DOHH2 (cell line): ENCODE results near the gene PPP4R4.

ENCODE experiments used
- H3F3A ChIP-seq: fragments of 200-600 bp; sonication (generic), shearing (Covaris generic); 2 replicates; pipeline ENCODE4 v1.6.0; 2016; ENCODE audit warnings: antibody characterized with exemption, mild to moderate bottlenecking; ENCODE audit not compliant: control insufficient read depth, insufficient read depth
- H3K27ac ChIP-seq: fragments of 200-600 bp; sonication (generic); 2 replicates; pipeline ENCODE4 v1.5.1; 2014; ENCODE audit warnings: low read depth, mild to moderate bottlenecking, low read length, moderate library complexity
- H3K27me3 ChIP-seq: fragments of 200-600 bp; sonication (generic); 2 replicates; pipeline ENCODE4 v1.6.1; 2014; ENCODE audit warnings: mild to moderate bottlenecking, low read length, mixed read lengths; ENCODE audit not compliant: control insufficient read depth
- H3K36me3 ChIP-seq: fragments of 200-600 bp; sonication (generic); 2 replicates; pipeline ENCODE4 v1.6.1; 2014; ENCODE audit warnings: mild to moderate bottlenecking, low read length, moderate library complexity, mixed read lengths; ENCODE audit not compliant: control insufficient read depth
- H3K4me1 ChIP-seq: fragments of 200-600 bp; sonication (generic); 2 replicates; pipeline ENCODE4 v1.6.1; 2014; ENCODE audit warnings: mild to moderate bottlenecking, low read length, mixed read lengths; ENCODE audit not compliant: control insufficient read depth
- H3K4me2 ChIP-seq: fragments of 200-600 bp; sonication (generic); 2 replicates; pipeline ENCODE4 v1.6.0; 2014; ENCODE audit warnings: mild to moderate bottlenecking, low read length, moderate library complexity
- H3K4me3 ChIP-seq: fragments of 200-600 bp; sonication (generic); 2 replicates; pipeline ENCODE4 v1.5.1; 2014; ENCODE audit warnings: mild to moderate bottlenecking, low read length, mixed read lengths
- H3K79me2 ChIP-seq: fragments of 200-600 bp; sonication (generic); 2 replicates; pipeline ENCODE4 v1.6.1; 2014; ENCODE audit warnings: mild to moderate bottlenecking, low read length, mixed read lengths; ENCODE audit not compliant: control insufficient read depth
- H3K9me2 ChIP-seq: fragments of 200-600 bp; sonication (generic); replicated peaks from 2 replicates; pipeline ENCODE4 v1.6.1; 2014; ENCODE audit warnings: mild to moderate bottlenecking, low read length, mixed read lengths; ENCODE audit not compliant: control insufficient read depth
- H3K9me3 ChIP-seq: fragments of 200-600 bp; sonication (generic); 2 replicates; pipeline ENCODE4 v1.6.1; 2014; ENCODE audit warnings: antibody characterized with exemption, low read length, mixed read lengths; ENCODE audit not compliant: control insufficient read depth, insufficient read depth
- H4K20me1 ChIP-seq: fragments of 200-600 bp; sonication (generic); 2 replicates; pipeline ENCODE4 v1.6.0; 2014; ENCODE audit warnings: low read depth, mild to moderate bottlenecking, antibody characterized with exemption, low read length, moderate library complexity; ENCODE audit not compliant: control insufficient read depth, insufficient read depth
- CTCF ChIP-seq: fragments of 200-600 bp; sonication (generic); IDR thresholded peaks from one replicate; pipeline ENCODE4 v1.5.1; 2014; ENCODE audit warnings: antibody characterized with exemption, mild to moderate bottlenecking, low read depth, low read length; ENCODE audit not compliant: poor library complexity, severe bottlenecking
- EZH2phosphoT487 ChIP-seq: fragments of 200-600 bp; sonication (generic); IDR thresholded peaks from 2 replicates; pipeline ENCODE4 v1.6.1; 2017; ENCODE audit warnings: borderline replicate concordance, mild to moderate bottlenecking, antibody characterized with exemption, low read length, moderate library complexity, mixed read lengths

PPP4R4 gene

DNA sequence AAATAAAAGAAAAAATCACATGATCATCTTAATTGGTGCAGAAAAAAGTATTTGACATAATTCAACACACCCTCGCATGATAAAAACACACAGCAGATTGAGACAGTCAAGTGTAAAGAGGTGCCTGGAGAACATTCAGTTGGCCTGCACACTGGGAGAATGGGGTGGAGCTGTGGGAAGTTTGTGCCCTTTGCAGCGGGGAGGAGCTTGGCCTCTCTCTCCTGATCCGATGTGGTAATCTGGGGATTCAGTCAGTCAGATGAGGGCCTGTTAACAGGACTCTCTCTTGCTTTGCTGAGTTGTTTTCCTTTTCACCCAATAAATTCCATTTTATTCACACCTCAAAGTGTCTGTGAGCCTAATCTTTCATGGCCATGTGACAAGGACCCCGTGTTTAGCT lies 143.1 kb downstream of the PPP4R4 start:
- Histone ChIP-seq H3K27me3 (peaks cover 8% of the 10 kb centered on the region; the same call in 1 of the 2 replicates), H3K4me1 (no peaks in the 10 kb centered on the region), H3F3A (no peaks in the 10 kb centered on the region), H3K4me2 (no peak overlapping the region), H3K79me2 (no peaks in the 10 kb centered on the region), H3K4me3 (no peak overlapping the region), H3K27ac (no peak overlapping the region), H3K9me3 (no peaks in the 10 kb centered on the region), H4K20me1 (no peaks in the 10 kb centered on the region), H3K9me2 (no peaks in the 10 kb centered on the region), H3K36me3 (no peaks in the 10 kb centered on the region)
- TF ChIP-seq CTCF = no peak

GRCh38 chr14:94320243-94320642 lies 146.1 kb downstream of the PPP4R4 start:
- Histone ChIP-seq H3K4me2 (no peak overlapping the region), H3K4me3 (no peak overlapping the region), H3K36me3 (no peaks in the 10 kb centered on the region), H4K20me1 (no peaks in the 10 kb centered on the region), H3K9me2 (no peaks in the 10 kb centered on the region), H3K27me3 (peaks cover 8% of the 10 kb centered on the region; the same call in 1 of the 2 replicates), H3F3A (no peaks in the 10 kb centered on the region), H3K79me2 (no peaks in the 10 kb centered on the region), H3K4me1 (no peaks in the 10 kb centered on the region), H3K9me3 (no peaks in the 10 kb centered on the region), H3K27ac (no peak overlapping the region)
- no peak for TF ChIP-seq CTCF
- TF ChIP-seq EZH2phosphoT487 = no peak

DNA sequence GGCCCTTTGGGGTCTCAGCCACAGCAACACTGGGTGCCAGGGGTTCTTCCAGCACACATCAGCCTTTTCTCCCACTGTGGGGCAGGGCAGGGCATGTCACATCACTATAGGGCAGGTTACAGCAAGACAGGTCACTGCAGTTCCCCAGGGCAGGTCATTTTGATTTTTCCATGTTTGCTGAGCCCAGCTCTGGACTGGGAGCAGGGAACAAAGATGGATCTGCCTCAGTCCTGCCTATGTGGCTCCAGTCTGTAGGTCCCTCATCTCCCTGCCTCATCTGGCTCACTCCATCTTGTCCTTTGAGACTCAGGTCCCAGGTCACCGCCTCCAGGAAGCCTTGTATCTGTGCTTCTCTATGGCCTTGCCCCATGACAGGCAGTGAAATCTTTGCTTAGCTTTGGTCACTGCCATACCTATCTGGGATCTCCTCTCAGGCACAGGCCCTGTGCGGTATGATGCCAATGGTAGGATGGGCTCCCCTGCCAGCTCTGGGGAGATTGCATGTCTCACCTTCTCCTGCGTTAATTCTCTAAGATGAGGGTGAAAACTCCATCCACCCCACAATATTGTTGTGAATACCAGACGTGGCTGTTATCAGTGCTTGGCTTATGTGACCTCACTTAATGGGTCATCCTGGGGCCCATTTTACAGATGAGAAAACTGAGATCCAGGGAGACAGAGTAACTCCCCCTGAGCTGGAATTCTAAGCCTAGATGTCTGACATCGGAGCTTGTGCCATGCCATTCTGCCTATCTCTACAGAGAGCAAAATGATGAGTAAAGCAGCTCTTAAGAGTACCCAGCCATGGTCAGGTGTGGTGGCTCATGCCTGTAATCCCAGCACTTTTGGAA lies 147.5 kb downstream of the PPP4R4 start:
- Histone ChIP-seq H3K27me3 (no peaks in the 10 kb centered on the region), H3K9me3 (no peaks in the 10 kb centered on the region), H3K4me2 (no peak overlapping the region), H3K9me2 (no peaks in the 10 kb centered on the region), H4K20me1 (no peaks in the 10 kb centered on the region), H3K36me3 (no peaks in the 10 kb centered on the region), H3K27ac (no peak overlapping the region), H3K79me2 (no peaks in the 10 kb centered on the region), H3F3A (no peaks in the 10 kb centered on the region), H3K4me3 (no peak overlapping the region), H3K4me1 (no peaks in the 10 kb centered on the region)
- no peak for TF ChIP-seq EZH2phosphoT487
- no peak for TF ChIP-seq CTCF
